Neural crest cell (in vitro differentiated cells): ENCODE results near the gene TTC27. TPM values are rescaled to one million over a fixed set of nuclear protein-coding genes. Genes with fewer than 3 reads are reported as not detected.

Experiments used
- DNase-seq: peaks from one replicate; pipeline ENCODE4 v3.0.0; 2021; ENCODE audit warnings: low read depth, mixed read lengths, low spot score
- H3K27ac Mint-ChIP-seq: one replicate; pipeline ENCODE4 v1.8.0; 2021; ENCODE audit warnings: mild to moderate bottlenecking, mixed read lengths; ENCODE audit not compliant: unreplicated experiment
- H3K27me3 Mint-ChIP-seq: 2 replicates; pipeline ENCODE4 v1.8.0; 2021; ENCODE audit warnings: low read depth, mild to moderate bottlenecking, mixed read lengths
- H3K36me3 Mint-ChIP-seq: 2 replicates; pipeline ENCODE4 v1.8.0; 2021; ENCODE audit warnings: low read depth, mild to moderate bottlenecking, mixed read lengths
- H3K4me1 Mint-ChIP-seq: 2 replicates; pipeline ENCODE4 v1.8.0; 2021; ENCODE audit warnings: mixed read lengths
- H3K4me3 Mint-ChIP-seq: one replicate; pipeline ENCODE4 v1.8.0; 2021; ENCODE audit warnings: mild to moderate bottlenecking, mixed read lengths
- H3K9me3 Mint-ChIP-seq: 2 replicates; pipeline ENCODE4 v1.8.0; 2021; ENCODE audit warnings: mixed read lengths
- CTCF ChIP-seq: fragments of 200-600 bp; sonication (generic); conservative IDR thresholded peaks from 2 replicates; pipeline ENCODE4 v1.5.0; 2021; ENCODE audit warnings: antibody characterized with exemption, mild to moderate bottlenecking
- total RNA-seq: library from RNA; stranded (reverse); gene quantifications from 2 replicates; pipeline ENCODE4 v1.2.1, GENCODE V29; 2021

Gene TTC27
- total RNA-seq, 1 donor from 2014 or later, result 16.5 TPM

- H3K27me3 Mint-ChIP-seq, result no peaks in the 10 kb centered on the region
- H3K9me3 Mint-ChIP-seq, result no peaks in the 10 kb centered on the region
- H3K27ac Mint-ChIP-seq, result no peak overlapping the region
- H3K4me3 Mint-ChIP-seq, result no peak overlapping the region
- no peak for TF ChIP-seq CTCF
- no peak for DNase-seq
- H3K36me3 Mint-ChIP-seq, result peaks cover 3% of the 10 kb centered on the region
- no peaks in the 10 kb centered on the region for H3K4me1 Mint-ChIP-seq
Observed at GRCh38 chr2:32714521-32714920, 86.7 kb downstream of the TTC27 start.

- Mint-ChIP-seq H3K4me1 (no peaks in the 10 kb centered on the region), H3K36me3 (peaks cover 3% of the 10 kb centered on the region), H3K9me3 (no peaks in the 10 kb centered on the region), H3K27ac (no peak overlapping the region), H3K27me3 (no peaks in the 10 kb centered on the region), H3K4me3 (no peak overlapping the region)
- TF ChIP-seq CTCF, result no peak
- no peak for DNase-seq
Observed at GRCh38 chr2:32715391-32715841, 87.6 kb downstream of the TTC27 start.

GRCh38 chr2:32715981-32716380 is 88.1 kb downstream of the TTC27 start:
- Mint-ChIP-seq H3K36me3 (peaks cover 3% of the 10 kb centered on the region), H3K4me1 (no peaks in the 10 kb centered on the region), H3K9me3 (no peaks in the 10 kb centered on the region), H3K27ac (no peak overlapping the region), H3K4me3 (no peak overlapping the region), H3K27me3 (no peaks in the 10 kb centered on the region)
- no peak for TF ChIP-seq CTCF
- DNase-seq, result no peak

- no peak for TF ChIP-seq CTCF
- Mint-ChIP-seq H3K36me3 (peaks cover 3% of the 10 kb centered on the region), H3K9me3 (no peaks in the 10 kb centered on the region), H3K4me1 (no peaks in the 10 kb centered on the region), H3K27ac (no peak overlapping the region), H3K27me3 (no peaks in the 10 kb centered on the region), H3K4me3 (no peak overlapping the region)
- no peak for DNase-seq
Observed at GRCh38 chr2:32716598-32716997, 88.7 kb downstream of the TTC27 start.

- Mint-ChIP-seq H3K27me3 (no peaks in the 10 kb centered on the region), H3K9me3 (no peaks in the 10 kb centered on the region), H3K36me3 (peaks cover 3% of the 10 kb centered on the region), H3K27ac (no peak overlapping the region), H3K4me3 (no peak overlapping the region), H3K4me1 (no peaks in the 10 kb centered on the region)
- no peak for TF ChIP-seq CTCF
- DNase-seq, result no peak
Observed at GRCh38 chr2:32718752-32719151, 90.9 kb downstream of the TTC27 start.

GRCh38 chr2:32719430-32719829 is 91.6 kb downstream of the TTC27 start:
- Mint-ChIP-seq H3K36me3 (peaks cover 3% of the 10 kb centered on the region), H3K4me1 (no peaks in the 10 kb centered on the region), H3K9me3 (no peaks in the 10 kb centered on the region), H3K4me3 (no peak overlapping the region), H3K27ac (no peak overlapping the region), H3K27me3 (no peaks in the 10 kb centered on the region)
- no peak for TF ChIP-seq CTCF
- no peak for DNase-seq
